Activated CD8-positive, alpha-beta memory T cell treated with anti-CD3 and anti-CD28 coated beads for 4 hours (primary cell): Measurements from ENCODE around the gene PROSER1.
"Not testable (repeated sequence)": the region's sequence is repeated elsewhere in the genome, so short reads cannot be mapped to it uniquely, and the experiment has no call there.

Experiments used
- DNase-seq, 2 donors: peaks; one replicate each; pipeline ENCODE4 v3.0.0-alpha.2; 2020; ENCODE audit warnings: low read depth in 2 of 2

The PROSER1 gene

DNA sequence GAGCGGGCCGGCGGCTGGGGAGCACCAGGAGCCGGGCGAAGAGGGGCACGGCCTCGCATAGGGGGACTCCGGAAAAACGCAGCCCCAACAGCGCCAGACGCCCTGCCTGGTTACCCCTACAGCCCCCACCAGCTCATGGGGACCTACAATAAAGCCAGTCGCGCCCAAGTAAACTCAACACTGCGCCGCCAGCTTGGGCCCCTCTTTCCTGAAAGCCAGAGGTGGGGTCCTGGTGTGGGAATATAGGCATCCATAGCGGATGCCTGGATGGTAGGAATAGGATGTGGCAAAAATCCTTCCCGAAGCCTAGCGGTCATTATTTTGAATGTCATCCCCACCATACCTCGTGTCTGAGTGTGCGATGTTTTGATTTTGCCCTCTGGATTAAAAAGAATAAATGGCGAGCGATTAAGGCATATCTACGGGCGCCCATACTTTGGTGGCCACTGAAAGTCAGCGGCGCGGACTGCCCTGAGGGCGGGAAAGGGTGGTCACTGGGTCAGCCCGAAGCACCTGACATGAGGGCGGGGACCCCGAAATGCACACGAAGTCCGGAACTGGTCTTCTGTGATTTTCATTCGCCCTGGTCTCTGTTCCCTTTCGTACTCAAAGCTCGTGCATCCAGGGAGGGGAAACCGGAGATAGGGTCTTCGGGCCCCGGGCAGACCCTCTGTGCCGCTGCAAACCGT, at the start of gene PROSER1, which contains the start of gene NHLRC3:
Gene PROSER1 (minus strand): TSS at position 210 of the 689 bp plus-strand sequence. CDS start 847 bp downstream, outside the sequence.
Gene NHLRC3 (plus strand): TSS at position 577 of the 689 bp plus-strand sequence. CDS start 184 bp downstream, outside the sequence.
- peak; percentile 59 to 78 for DNase-seq

GRCh38 chr13:39086251-39086945, 48.5 kb upstream of the PROSER1 start:
- DNase-seq = not testable (repeated sequence)

GRCh38 chr13:39073983-39074382, 36.1 kb upstream of the PROSER1 start:
- no peak for DNase-seq

GRCh38 chr13:39072842-39073241, 35.0 kb upstream of the PROSER1 start:
- no peak for DNase-seq

DNA sequence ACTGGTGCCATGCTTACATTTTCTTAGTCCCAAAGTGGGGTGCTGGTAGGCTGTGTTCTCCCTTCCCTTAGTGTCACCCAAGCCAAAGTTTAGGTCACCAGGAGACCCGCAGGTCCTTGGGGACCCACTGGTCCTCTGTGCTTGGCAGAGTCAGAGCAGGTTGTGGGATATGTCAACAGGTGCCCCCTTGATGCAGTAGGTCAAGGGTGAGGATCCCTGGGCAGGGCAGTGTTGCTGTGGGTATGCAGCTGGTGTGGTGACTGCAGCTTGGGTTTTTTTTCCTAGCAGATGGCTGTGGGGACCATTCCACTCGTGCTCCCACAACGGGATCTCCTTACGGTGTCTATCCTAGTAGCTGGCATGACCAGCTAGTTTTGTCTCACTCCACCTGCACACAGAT, 24.1 kb upstream of the PROSER1 start:
- no peak for DNase-seq

DNA sequence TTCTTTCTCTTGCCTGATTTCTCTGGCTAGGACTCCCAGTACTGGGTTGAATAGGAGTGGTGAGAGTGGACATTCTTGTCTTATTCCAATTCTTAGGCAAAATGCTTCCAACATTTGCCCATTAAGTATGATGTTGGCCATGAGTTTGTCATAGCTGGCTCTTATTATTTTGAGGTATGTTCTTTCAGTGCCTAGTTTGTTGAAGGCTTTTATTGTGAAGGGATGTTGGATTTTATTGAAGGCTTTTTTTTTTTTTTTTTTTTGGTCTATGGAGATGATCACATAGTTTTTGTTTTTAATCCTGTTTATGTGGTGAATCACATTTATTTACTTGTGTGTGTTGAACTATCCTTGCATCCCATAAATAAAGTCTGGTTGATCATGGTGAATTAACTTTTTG, 20.2 kb upstream of the PROSER1 start:
- DNase-seq = no peak

GRCh38 chr13:39056018-39056417, 18.1 kb upstream of the PROSER1 start:
- DNase-seq = no peak

GRCh38 chr13:39054112-39054511, 16.2 kb upstream of the PROSER1 start:
- no peak for DNase-seq

DNA sequence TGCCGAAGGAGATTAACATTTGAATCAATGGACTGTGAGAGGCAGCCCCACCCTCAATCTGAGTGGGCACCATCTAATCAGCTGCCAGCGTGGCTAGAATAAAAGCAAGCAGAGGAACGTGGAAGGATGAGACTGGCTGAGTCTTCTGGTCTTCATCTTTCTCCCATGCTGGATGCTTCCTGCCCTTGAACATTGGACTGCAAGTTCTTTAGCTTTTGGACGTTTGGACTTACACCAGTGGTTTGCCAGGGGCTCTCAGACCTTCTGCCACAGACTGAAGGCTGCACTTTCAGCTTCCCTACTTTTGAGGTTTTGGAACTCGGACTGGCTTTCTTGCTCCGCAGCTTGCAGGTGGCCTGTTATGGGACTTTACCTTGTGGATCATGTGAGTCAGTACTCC, 15.1 kb upstream of the PROSER1 start:
- DNase-seq = no peak

DNA sequence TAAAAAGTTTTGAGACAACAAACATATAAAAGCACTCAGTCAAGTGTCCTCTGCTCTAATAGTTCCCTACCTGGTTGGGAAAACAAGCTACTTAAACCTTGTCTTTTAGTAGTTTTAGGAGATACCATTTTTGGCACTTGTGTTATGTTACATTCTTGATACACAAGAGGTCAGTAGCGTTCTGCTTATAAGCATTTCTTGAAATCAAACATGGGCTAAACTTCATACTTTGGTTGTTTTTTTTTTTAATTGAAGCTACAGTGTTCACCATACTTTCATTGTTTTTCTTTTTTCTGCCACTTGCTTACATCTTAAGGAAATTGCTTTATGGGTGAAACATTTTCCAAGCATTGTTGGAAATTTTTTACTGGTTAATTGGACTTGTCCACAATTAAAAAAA, 13.3 kb upstream of the PROSER1 start:
- DNase-seq = no peak

- no peak for DNase-seq
Observed at GRCh38 chr13:39049274-39049673, 11.4 kb upstream of the PROSER1 start.

DNA sequence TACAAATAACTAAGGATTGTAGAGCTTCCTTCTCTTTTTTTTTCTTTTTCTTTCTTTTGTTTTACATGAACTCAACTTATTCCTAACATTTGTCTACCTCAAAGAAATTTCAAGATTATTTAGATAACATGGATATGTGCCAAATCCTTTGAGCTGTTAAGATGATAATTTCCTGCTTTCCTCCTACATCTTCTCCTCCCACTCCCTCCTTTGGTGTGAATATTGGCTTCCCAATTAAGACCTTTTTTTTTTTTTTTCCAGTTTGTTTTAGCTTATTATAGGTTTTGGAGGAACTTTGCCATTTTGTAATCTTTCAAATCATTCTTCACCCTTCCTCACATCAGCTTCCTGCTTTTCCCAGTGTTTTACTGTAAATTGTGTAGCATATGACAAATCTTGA, 10.9 kb upstream of the PROSER1 start:
- no peak for DNase-seq

GRCh38 chr13:39047560-39047959, 9.7 kb upstream of the PROSER1 start:
- DNase-seq = no peak

GRCh38 chr13:39044536-39044935, 6.6 kb upstream of the PROSER1 start:
- no peak for DNase-seq

DNA sequence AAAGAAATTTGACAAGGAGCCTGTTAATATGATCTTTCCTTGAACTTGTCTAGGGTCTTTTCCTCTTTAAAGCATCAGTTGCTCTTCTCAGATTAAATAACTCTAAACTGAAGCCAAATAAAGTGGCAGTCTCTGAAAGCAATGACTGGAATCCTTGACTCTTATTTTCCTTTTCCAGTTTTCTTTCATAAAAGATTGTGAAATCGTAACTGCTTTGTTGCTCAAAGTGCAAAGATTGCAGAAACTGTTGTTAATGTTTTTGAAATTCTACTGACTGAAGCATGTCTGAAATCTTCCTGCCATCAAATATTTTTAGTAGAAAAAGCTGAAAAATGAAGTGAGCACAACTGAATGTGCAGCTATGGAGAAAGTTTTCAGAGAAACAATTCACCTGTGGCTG, 2.3 kb upstream of the PROSER1 start:
- no peak for DNase-seq

GRCh38 chr13:39039041-39039440, 1.2 kb upstream of the PROSER1 start:
- no peak for DNase-seq

- DNase-seq = peak; percentile 13
Observed at GRCh38 chr13:39038569-39039030, 711 bp upstream of the PROSER1 start.

GRCh38 chr13:39037410-39037879, 444 bp downstream of the PROSER1 start:
- DNase-seq = no peak

DNA sequence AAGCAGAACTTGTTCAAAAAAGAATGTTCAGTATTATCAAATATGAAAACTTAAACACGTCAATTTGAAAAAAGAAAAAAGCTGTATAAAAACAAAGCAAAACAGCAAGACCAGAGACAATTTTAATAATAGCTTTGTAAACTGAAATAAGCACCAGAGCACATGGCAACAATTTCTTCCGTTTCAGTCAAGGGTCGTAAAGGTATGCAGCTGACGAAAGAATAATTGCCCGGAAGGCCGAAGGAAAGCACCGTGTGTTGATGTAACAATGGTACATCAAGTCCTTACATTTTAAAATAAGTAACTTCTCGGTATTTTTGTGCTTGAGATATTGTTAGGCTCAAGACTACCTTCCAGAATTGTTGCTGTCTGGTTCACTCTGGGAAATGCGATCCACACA, 1.7 kb downstream of the PROSER1 start:
- DNase-seq = no peak

GRCh38 chr13:39035799-39036198, 2.1 kb downstream of the PROSER1 start:
- DNase-seq = no peak

GRCh38 chr13:39035204-39035603, 2.7 kb downstream of the PROSER1 start:
- no peak for DNase-seq

- DNase-seq = no peak
Observed at GRCh38 chr13:39034085-39034484, 3.8 kb downstream of the PROSER1 start.

- DNase-seq = no peak
Observed at GRCh38 chr13:39032150-39032549, 5.7 kb downstream of the PROSER1 start.
